ENCODE results near the gene THADA. TPM values are rescaled to one million over a fixed set of nuclear protein-coding genes. Genes with fewer than 3 reads are reported as not detected.

Gene THADA
- polyA plus RNA-seq, 1 donor, result 13.2 TPM

GRCh38 chr2:43467891-43468290 is 127.9 kb downstream of the THADA start:
- no peak overlapping the region for H3K27ac ChIP-seq (ENCODE audit: low read length)
- no peaks in the 10 kb centered on the region for H3K36me3 ChIP-seq (ENCODE audit: control insufficient read depth, insufficient read depth, low read length)
- WGBS (ENCODE audit: insufficient coverage, low lambda C conversion rate), result 65% methylated on average over 2 of the region's 3 CpGs
- no peaks in the 10 kb centered on the region for H3K9me3 ChIP-seq (ENCODE audit: control insufficient read depth, low read depth, low read length)
- no peak for DNase-seq
- peaks cover 10% of the 10 kb centered on the region for H3K4me1 ChIP-seq (ENCODE audit: control insufficient read depth, insufficient read depth, low read length)
- no peak overlapping the region for H3K4me3 ChIP-seq (ENCODE audit: low read length)
- H3K27me3 ChIP-seq (ENCODE audit: control insufficient read depth, insufficient read depth, low read length), result no peaks in the 10 kb centered on the region

GRCh38 chr2:43465234-43465633 is 130.6 kb downstream of the THADA start:
- WGBS (ENCODE audit: insufficient coverage, low lambda C conversion rate), result no CpG with 5 or more reads among the region's 2 CpGs
- H3K4me1 ChIP-seq (ENCODE audit: control insufficient read depth, insufficient read depth, low read length), result peaks cover 10% of the 10 kb centered on the region
- H3K27ac ChIP-seq (ENCODE audit: low read length), result no peak overlapping the region
- H3K9me3 ChIP-seq (ENCODE audit: control insufficient read depth, low read depth, low read length), result no peaks in the 10 kb centered on the region
- H3K4me3 ChIP-seq (ENCODE audit: low read length), result no peak overlapping the region
- no peaks in the 10 kb centered on the region for H3K36me3 ChIP-seq (ENCODE audit: control insufficient read depth, insufficient read depth, low read length)
- no peaks in the 10 kb centered on the region for H3K27me3 ChIP-seq (ENCODE audit: control insufficient read depth, insufficient read depth, low read length)
- no peak for DNase-seq

- H3K4me3 ChIP-seq (ENCODE audit: low read length), result no peak overlapping the region
- no peaks in the 10 kb centered on the region for H3K36me3 ChIP-seq (ENCODE audit: control insufficient read depth, insufficient read depth, low read length)
- H3K4me1 ChIP-seq (ENCODE audit: control insufficient read depth, insufficient read depth, low read length), result peaks cover 7% of the 10 kb centered on the region
- DNase-seq, result no peak
- 86% methylated on average over 3 of the region's 7 CpGs for WGBS (ENCODE audit: insufficient coverage, low lambda C conversion rate)
- H3K27me3 ChIP-seq (ENCODE audit: control insufficient read depth, insufficient read depth, low read length), result no peaks in the 10 kb centered on the region
- no peak overlapping the region for H3K27ac ChIP-seq (ENCODE audit: low read length)
- no peaks in the 10 kb centered on the region for H3K9me3 ChIP-seq (ENCODE audit: control insufficient read depth, low read depth, low read length)
Measured at GRCh38 chr2:43464590-43464989, 131.2 kb downstream of the THADA start.

GRCh38 chr2:43462866-43463641 is 132.8 kb downstream of the THADA start:
- Histone ChIP-seq H3K27me3 (ENCODE audit: control insufficient read depth, insufficient read depth, low read length) (no peaks in the 10 kb centered on the region), H3K4me3 (ENCODE audit: low read length) (no peak overlapping the region), H3K27ac (ENCODE audit: low read length) (no peak overlapping the region), H3K36me3 (ENCODE audit: control insufficient read depth, insufficient read depth, low read length) (no peaks in the 10 kb centered on the region), H3K4me1 (ENCODE audit: control insufficient read depth, insufficient read depth, low read length) (peaks cover 4% of the 10 kb centered on the region), H3K9me3 (ENCODE audit: control insufficient read depth, low read depth, low read length) (no peaks in the 10 kb centered on the region)
- peak; percentile 19 to 49 for DNase-seq
- 10% methylated on average over 3 of the region's 4 CpGs for WGBS (ENCODE audit: insufficient coverage, low lambda C conversion rate)

GRCh38 chr2:43461453-43462073 is 134.3 kb downstream of the THADA start:
- Histone ChIP-seq H3K4me1 (ENCODE audit: control insufficient read depth, insufficient read depth, low read length) (peaks cover 4% of the 10 kb centered on the region), H3K36me3 (ENCODE audit: control insufficient read depth, insufficient read depth, low read length) (no peaks in the 10 kb centered on the region), H3K9me3 (ENCODE audit: control insufficient read depth, low read depth, low read length) (no peaks in the 10 kb centered on the region), H3K4me3 (ENCODE audit: low read length) (no peak overlapping the region), H3K27me3 (ENCODE audit: control insufficient read depth, insufficient read depth, low read length) (no peaks in the 10 kb centered on the region), H3K27ac (ENCODE audit: low read length) (no peak overlapping the region)
- no peak for DNase-seq
- WGBS (ENCODE audit: insufficient coverage, low lambda C conversion rate), result no CpG with 5 or more reads among the region's 3 CpGs

GRCh38 chr2:43460611-43461365 is 135.1 kb downstream of the THADA start:
- no peak for DNase-seq
- Histone ChIP-seq H3K4me3 (ENCODE audit: low read length) (no peak overlapping the region), H3K4me1 (ENCODE audit: control insufficient read depth, insufficient read depth, low read length) (peaks cover 4% of the 10 kb centered on the region), H3K27ac (ENCODE audit: low read length) (no peak overlapping the region), H3K9me3 (ENCODE audit: control insufficient read depth, low read depth, low read length) (no peaks in the 10 kb centered on the region), H3K27me3 (ENCODE audit: control insufficient read depth, insufficient read depth, low read length) (no peaks in the 10 kb centered on the region), H3K36me3 (ENCODE audit: control insufficient read depth, insufficient read depth, low read length) (no peaks in the 10 kb centered on the region)
- WGBS (ENCODE audit: insufficient coverage, low lambda C conversion rate), result no CpG with 5 or more reads among the region's 4 CpGs

GRCh38 chr2:43460174-43460546 is 135.7 kb downstream of the THADA start:
- H3K36me3 ChIP-seq (ENCODE audit: control insufficient read depth, insufficient read depth, low read length), result no peaks in the 10 kb centered on the region
- no peak overlapping the region for H3K27ac ChIP-seq (ENCODE audit: low read length)
- no CpG with 5 or more reads among the region's 1 CpG for WGBS (ENCODE audit: insufficient coverage, low lambda C conversion rate)
- no peak overlapping the region for H3K4me3 ChIP-seq (ENCODE audit: low read length)
- no peaks in the 10 kb centered on the region for H3K27me3 ChIP-seq (ENCODE audit: control insufficient read depth, insufficient read depth, low read length)
- DNase-seq, result no peak
- peaks cover 4% of the 10 kb centered on the region for H3K4me1 ChIP-seq (ENCODE audit: control insufficient read depth, insufficient read depth, low read length)
- H3K9me3 ChIP-seq (ENCODE audit: control insufficient read depth, low read depth, low read length), result no peaks in the 10 kb centered on the region

GRCh38 chr2:43459446-43460173 is 136.2 kb downstream of the THADA start:
- WGBS (ENCODE audit: insufficient coverage, low lambda C conversion rate), result no CpG with 5 or more reads among the region's 1 CpG
- Histone ChIP-seq H3K27ac (ENCODE audit: low read length) (no peak overlapping the region), H3K4me1 (ENCODE audit: control insufficient read depth, insufficient read depth, low read length) (peaks cover 4% of the 10 kb centered on the region)

GRCh38 chr2:43458014-43458628 is 137.7 kb downstream of the THADA start:
- DNase-seq, result no peak
- 95% methylated on average over 2 of the region's 4 CpGs for WGBS (ENCODE audit: insufficient coverage, low lambda C conversion rate)
- no peak overlapping the region for H3K27ac ChIP-seq (ENCODE audit: low read length)
- H3K36me3 ChIP-seq (ENCODE audit: control insufficient read depth, insufficient read depth, low read length), result no peaks in the 10 kb centered on the region
- no peaks in the 10 kb centered on the region for H3K9me3 ChIP-seq (ENCODE audit: control insufficient read depth, low read depth, low read length)
- H3K27me3 ChIP-seq (ENCODE audit: control insufficient read depth, insufficient read depth, low read length), result no peaks in the 10 kb centered on the region
- no peaks in the 10 kb centered on the region for H3K4me1 ChIP-seq (ENCODE audit: control insufficient read depth, insufficient read depth, low read length)
- no peak overlapping the region for H3K4me3 ChIP-seq (ENCODE audit: low read length)

More at GRCh38 chr2:43459446-43460173, 136.2 kb downstream of the THADA start:
- H3K27me3 ChIP-seq (ENCODE audit: control insufficient read depth, insufficient read depth, low read length), result no peaks in the 10 kb centered on the region
- no peak overlapping the region for H3K4me3 ChIP-seq (ENCODE audit: low read length)
- DNase-seq, result no peak
- no peaks in the 10 kb centered on the region for H3K9me3 ChIP-seq (ENCODE audit: control insufficient read depth, low read depth, low read length)
- H3K36me3 ChIP-seq (ENCODE audit: control insufficient read depth, insufficient read depth, low read length), result no peaks in the 10 kb centered on the region

All from large intestine (tissue), 3 donors.